ENCODE measurements around the gene ZFYVE21.

Gene ZFYVE21

GRCh38 chr14:103706551-103707328 lies 8.9 kb upstream of the ZFYVE21 start:
- DNase-seq: no peak

- DNase-seq: no peak
Measured at GRCh38 chr14:103707329-103708263, 8.0 kb upstream of the ZFYVE21 start.

DNA sequence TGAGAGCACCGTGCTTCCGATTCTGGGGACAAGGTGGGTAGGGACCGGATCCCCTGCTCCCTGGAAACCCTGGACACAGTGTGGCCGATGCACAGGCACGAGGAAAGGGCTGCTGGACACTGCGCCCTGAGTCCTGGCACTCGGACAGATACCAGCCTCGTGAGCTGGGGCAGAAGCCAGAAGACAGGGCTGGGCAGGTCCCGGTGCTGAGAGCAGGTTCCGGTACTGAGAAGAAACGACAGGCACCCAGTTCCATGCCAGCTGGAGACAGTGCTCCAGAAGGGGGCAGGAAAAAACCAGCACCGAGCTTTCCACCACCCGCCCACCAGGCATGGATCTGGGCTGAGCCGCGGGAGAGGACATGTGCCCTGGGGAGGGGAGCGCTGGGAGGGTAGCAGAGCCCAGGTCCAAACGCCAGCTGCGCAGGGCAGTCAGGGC lies 6.8 kb upstream of the ZFYVE21 start:
- no peak for DNase-seq

DNA sequence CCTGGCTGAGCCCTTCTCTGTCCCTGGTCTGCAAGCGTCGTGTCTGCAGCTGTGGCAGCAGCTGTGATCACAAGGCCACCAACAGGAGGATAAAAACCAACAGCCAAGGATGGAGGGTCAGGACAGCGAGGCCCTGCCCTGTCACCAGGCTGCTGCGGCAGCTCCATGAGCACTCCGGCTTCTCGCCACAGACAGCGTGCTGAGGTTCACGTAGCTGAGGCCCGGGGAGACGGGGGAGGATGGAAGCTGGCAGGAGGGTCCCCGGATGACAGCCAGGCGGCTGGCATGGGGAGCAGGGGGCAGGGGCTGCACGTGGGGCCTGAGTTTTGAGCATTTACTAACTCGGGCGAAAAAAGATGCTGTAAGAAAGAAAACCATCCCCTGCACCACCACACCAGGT lies 5.8 kb upstream of the ZFYVE21 start:
- no peak for DNase-seq

DNA sequence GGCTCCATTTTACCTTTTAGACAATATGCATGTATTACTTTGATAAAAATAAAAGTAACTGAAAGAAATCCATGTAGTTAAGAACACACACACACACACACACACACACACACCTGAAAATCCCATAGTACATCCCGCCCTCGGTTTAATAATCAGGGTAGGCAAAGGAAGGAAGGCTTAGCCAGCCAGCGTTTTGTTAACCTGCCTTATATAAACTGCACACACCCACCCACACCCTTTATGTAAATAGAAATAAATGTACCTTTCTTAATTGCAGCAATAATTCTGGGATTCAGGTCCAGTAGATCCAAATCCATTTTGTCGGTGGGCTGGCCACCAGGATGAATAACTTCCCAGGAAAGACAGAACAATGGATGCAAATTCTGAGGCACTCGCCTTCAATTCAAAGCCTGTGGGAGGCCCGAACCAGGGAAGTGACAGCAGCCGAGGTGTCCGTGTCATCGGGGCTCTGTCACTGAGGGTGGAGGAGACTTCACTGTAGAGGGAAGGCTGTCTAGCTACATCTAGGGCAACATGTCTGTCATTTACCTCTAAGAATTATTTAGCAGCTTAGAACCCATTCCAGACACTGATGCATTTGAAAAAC lies 4.7 kb upstream of the ZFYVE21 start:
- DNase-seq: no peak

DNA sequence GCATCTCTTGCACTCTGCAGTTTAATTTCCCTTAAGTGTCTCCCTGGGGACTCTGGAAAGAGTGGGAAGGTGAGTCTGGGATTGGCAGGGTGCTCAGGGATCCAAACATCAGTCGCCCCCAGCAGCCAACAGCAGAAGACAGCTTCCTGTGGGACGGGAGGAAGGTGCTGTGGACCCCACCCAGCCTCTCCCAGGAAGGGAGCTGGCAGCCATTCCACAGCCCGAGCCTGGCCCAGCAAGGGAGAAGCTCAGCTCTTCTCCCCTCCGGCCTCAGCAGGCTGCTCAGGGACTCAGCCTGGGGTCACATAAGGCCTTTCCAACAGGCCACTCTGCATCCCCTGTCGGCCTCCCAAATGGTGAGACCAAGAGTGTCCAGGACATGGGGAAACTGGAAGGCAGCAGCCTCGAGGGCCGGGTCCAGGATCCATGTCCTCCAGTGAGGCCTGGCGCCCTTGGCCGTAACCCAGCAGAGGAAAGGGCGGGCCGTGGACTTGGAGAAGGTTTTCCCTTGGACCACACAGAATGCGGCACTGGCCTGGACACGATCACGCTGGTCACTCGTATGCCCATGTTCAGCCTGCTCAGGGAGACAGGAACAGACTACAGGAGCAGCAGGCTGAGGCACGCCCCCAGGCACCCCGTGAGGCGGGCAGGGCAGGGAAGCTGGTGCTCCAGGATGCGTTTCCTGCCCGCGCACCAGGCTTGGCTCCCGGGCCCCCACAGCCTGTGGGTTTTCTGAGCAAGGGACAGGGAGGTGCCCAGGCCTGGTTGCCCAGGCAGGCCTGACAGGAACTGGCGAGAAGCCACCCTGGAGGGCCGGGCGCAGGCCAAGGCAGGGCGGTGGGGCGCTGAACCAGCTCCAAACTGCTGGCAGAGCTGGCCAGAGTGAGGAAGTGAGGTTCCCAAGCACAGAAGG lies 3.8 kb upstream of the ZFYVE21 start:
- DNase-seq: no peak

GRCh38 chr14:103712633-103713247 lies 2.9 kb upstream of the ZFYVE21 start:
- no peak for DNase-seq

DNA sequence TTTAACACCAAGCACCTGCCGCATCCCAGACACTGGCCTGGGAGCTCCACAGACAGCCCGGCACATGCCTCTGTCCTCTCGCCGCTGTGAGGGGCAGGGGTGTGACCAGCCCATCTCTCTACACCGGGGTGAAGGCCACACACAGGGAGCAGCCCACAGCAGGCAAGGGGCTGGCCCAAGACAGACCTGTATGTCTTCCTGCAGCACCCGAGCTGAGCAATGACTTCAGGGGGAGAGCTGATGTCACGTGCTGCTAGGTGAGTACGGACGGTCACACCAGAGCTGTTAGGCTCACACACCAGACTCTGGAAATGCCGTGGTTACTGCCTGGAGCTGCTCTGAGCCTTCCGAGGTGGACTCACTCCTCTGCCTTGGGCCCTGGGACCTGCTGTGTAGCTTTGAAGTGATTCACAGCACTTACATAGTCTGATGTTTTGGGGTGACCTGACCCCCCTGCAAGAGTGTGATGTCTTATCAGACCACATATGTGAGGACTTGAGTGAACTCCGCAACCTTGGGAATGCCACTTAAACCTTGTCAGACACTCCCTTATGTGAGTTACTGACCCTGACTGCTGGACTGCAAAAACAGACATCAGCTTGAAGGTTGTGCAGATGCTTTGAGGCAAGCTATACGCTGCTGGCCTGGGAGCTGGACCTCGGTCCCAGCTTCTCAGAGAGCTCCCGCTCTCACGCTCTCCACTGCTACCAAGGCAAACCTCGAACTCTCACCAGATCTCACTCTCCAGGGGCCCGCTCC lies 2.1 kb upstream of the ZFYVE21 start:
- no peak for DNase-seq

- DNase-seq: no peak
Measured at GRCh38 chr14:103714063-103714724, 1.4 kb upstream of the ZFYVE21 start.

DNA sequence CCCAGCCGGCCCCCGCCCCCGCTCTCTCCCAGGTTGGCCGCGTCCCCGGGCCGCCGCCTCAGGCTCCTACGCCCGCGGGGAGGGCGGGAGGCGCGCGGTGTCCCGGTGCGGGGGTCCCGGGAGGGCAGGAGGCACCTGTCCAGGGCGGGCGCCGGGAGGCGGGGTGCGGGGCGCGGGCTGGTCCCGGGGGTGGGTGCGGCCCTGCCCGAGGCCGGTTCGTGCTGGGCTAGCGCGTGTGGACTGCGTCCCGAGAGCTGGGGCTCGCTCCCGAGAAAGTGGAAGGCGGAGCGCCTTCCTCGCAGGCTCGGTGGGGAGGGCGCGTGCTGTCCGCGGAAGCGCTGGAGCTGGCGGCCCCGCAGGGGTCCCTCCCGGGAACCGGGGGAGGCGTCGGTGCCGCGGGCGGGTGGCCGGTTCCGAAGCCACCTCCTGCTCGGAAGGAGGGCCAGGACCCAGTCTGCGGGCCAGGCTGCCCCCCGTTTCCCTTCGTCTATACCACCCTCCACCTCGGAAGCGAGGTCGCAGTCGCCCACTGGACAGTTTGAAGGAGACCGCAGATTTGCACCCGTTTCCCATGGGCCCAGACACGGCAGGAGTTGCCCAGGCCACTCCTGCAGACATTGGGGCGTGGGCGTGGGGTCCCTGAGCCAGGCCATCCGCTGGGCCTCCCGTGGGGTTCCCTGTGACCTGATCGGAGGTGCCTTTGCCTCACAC lies 636 bp downstream of the ZFYVE21 start:
- no peak for DNase-seq

DNA sequence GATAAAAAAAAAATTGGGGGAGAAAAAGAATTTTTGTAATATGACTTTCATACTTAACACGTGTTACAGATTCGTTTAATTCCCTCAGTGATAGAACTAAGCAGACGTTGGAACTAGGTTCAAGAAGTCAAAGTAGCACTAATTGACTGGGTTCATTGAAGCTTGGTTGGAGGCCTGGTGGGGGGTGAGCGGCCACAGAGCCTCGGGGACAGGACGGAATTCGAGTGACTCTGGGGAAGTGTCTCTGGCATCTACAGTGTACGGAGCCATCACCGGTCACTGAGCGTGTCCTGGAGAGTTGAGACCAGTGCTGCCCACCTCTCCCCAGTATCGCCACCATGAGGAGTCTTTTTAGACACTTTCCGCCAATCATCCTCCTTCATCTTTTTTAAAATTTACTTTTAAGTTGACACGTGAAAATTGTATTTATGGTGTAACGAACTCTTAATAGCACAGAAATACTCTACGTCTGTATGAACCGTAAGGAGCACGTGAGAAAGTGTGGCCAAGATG lies 1.3 kb downstream of the ZFYVE21 start:
- DNase-seq: no peak

GRCh38 chr14:103718572-103718971 lies 3.0 kb downstream of the ZFYVE21 start:
- DNase-seq: no peak

GRCh38 chr14:103719751-103720150 lies 4.1 kb downstream of the ZFYVE21 start:
- no peak for DNase-seq

DNA sequence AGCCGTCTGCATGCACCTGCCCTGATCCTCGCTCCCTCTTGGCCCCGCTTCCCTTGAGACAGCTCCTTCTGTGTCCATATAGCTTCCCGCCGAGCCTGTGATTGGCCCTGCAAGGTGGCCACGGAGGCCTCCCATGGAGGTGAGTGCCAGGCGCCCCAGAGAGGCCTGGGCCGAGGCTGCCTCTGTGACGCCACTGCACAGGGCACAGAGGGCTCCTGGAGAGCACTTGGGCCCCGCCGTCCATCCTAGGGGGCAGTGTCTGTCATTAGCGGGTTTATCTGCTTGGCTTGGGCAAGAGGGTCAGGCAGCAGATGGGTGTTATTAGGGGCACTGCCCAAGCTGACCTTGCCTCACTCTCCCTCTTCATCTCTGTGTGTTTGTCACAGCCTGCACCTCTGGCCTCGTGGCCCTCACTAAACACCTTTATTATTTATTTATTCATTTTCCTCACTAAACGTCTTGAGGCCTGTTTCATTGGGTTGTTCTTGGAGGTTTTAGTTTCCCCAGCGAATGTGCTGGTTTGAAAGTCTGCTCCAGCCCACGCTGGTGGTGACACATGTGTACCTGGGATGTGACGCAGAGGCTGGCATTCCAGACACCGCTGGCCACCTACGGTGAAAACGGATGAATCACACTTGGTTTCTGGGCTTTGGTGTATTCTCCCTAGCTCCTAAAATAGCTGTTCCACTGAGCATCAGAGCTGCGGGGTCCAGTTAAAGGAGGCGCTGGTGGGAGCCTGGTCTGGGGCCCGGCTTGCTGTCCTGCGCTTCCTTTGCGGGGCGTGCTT lies 5.9 kb downstream of the ZFYVE21 start:
- DNase-seq: no peak

DNA sequence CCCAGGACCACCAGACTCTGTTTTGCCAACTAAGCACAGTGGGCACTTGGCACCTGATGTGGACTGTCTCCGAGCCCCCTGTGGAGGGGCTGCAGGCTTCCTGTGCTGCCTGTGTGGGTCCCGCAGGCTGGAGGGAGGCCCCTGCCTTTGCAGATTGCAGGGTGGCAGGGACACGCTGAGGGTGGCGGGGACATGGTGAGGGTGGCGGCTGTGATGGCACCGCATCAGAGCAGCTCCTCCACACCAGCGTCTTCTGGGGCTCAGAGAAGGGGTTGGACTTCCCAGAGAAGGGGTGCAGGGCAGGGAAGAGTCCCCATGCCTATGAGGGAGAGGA lies 8.1 kb downstream of the ZFYVE21 start:
- DNase-seq: no peak

DNA sequence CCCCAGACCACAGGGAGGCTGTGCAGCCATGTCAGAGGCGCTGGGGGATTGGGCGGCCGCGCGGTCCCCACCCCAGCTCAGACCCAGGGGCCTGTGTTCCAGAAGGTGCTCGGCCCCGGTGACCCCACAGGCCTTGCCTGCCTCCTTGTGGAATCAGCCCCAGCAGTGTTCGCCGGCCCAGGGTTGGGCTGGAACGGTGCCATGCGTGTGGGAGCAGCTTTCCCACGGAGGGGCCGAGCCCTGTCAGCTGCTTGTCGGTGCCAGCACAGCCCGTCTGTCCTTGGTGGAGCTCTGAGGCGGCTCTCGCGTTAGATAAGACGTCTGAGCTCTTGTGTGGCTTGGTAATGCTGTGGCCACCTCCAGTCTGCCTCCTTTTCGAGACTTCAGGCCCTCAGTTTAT lies 8.5 kb downstream of the ZFYVE21 start:
- DNase-seq: no peak

DNA sequence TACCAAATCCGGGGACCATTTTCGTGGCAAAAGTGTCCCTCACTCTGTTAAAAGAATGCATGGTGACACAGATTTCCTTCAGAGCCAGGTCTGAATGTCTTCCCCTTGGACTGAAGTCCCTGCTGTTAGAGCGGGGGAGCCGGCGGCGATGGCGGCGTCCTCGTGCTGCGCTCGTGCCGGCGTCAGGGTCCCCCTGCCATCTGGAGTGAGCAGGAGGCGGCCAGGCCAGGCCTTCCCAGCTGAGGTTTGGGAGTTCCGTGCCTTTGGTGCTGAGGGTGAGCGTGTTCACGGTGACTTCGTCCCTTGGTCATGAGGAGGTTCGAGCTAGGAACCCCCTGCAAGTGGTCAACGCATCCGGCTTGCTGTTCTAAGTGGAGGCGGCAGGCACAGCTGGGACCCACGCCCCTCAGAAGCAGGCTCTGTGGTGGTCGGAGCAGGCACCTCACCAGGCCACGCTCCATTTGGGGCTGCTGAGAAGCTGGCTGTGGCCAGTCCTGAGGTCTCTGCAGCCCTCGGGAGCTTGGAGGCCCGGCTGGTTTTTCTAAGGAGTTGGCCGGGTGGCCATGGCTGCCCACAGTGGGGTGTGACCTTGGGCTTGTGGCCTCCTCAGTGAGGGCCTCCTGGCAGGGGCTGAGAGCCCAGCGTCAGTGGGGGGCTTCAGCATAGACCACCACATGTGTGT lies 9.5 kb downstream of the ZFYVE21 start:
- no peak for DNase-seq

DNA sequence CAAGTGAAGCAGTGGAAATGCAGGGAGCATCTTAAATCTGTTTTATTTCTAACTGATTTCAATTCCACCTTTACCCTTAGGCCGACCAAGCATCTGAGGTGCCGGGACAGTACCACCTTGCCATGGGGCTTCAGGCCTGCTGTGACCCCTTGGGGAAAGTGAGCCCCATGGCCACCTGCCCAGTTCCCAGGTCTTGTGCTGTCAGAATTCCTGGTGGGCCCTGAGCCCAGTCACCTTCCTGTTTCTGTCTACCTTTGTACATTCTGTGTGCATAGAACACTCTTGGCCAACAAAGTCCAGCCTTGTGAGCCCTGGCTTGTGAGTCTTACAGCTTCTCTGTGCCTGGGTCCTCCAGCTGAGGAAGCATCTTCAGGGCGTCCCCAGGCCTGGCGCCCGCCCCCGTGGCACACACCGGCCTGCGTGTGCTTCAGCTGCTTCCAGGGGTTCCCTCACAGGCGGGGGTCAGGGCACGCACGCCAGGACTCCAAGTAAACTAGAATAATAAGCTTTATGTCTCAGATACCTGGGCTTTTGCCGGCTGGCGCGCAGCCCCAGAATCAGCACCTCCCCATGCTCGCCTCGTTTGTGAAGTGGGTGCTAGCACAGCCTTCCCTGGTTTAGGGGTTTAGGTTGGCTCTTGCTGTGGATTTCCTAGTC lies 10.3 kb downstream of the ZFYVE21 start:
- DNase-seq: no peak

All from activated CD4-positive, alpha-beta T cell treated with anti-CD3 and anti-CD28 coated beads, Interleukin-2, amount 50 U/mL, for 1 hour (primary cell).